GM12874 (cell line): ENCODE measurements around the gene ACO2.

Source experiments
- TF ChIP-seq, protein P1 (sequence below): IDR thresholded peaks from 2 replicates; pipeline ENCODE4 v1.5.1; 2011; ENCODE audit warnings: low read depth, mild to moderate bottlenecking, control low read depth, low read length, moderate library complexity; ENCODE audit not compliant: insufficient read depth

ACO2 gene

GRCh38 chr22:41488596-41489385, 19.9 kb downstream of the ACO2 start:
- TF ChIP-seq, protein P1, sequence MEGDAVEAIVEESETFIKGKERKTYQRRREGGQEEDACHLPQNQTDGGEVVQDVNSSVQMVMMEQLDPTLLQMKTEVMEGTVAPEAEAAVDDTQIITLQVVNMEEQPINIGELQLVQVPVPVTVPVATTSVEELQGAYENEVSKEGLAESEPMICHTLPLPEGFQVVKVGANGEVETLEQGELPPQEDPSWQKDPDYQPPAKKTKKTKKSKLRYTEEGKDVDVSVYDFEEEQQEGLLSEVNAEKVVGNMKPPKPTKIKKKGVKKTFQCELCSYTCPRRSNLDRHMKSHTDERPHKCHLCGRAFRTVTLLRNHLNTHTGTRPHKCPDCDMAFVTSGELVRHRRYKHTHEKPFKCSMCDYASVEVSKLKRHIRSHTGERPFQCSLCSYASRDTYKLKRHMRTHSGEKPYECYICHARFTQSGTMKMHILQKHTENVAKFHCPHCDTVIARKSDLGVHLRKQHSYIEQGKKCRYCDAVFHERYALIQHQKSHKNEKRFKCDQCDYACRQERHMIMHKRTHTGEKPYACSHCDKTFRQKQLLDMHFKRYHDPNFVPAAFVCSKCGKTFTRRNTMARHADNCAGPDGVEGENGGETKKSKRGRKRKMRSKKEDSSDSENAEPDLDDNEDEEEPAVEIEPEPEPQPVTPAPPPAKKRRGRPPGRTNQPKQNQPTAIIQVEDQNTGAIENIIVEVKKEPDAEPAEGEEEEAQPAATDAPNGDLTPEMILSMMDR = no peak

GRCh38 chr22:41491374-41492100, 22.6 kb downstream of the ACO2 start:
- TF ChIP-seq, protein P1 = no peak

GRCh38 chr22:41498303-41498835, 29.5 kb downstream of the ACO2 start:
- TF ChIP-seq, protein P1 = no peak

DNA sequence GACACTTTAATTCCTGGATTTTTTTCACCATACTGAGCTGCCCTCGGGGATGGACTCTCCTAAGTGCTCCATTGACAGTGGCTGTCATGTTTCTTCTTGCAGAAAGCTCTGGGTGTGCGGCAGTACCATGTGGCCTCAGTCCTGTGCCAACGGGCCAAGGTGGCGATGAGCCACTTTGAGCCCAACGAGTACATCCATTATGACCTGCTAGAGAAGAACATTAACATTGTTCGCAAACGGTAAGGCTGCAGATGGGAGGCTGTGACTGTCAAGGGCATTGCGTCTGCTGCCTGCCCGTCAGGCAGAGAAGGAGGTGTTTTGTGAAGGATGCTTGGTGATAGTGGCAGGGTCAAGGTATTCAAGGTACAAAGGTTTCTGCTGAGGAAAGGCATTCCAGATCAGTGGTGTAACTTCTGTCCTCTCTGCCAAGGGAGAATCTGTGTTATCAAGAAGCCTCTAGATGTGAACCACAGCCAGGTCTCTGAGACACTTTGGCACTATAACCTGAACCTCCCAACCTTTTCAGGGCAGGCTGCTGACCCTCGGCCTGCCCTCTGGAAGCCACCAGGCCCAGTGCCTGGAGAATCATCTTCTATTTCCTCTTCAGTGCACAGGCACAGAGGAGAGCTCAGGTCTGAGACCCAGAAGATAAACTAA, 30.8 kb downstream of the ACO2 start:
- TF ChIP-seq, protein P1 = no peak

GRCh38 chr22:41500303-41500702, 31.4 kb downstream of the ACO2 start:
- TF ChIP-seq, protein P1 = no peak

DNA sequence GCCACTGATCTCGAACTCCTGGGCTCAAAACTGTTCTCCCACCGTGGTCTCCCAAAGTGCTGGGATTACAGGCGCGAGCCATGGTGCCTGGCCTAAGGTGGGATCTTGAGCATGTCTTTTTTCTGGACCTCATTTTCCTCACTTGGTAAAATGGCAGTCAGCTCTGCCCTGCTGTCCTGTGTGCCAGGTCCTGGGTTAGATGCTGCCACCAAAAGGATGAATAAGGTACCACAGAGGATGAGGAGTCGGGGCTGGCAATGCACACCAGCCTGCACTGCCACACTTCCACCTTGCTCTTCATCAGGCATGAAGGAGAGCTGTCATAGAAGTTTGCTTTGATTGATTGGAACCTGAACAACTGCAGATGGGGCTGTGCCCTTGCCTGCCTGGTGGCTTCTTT, 32.3 kb downstream of the ACO2 start:
- TF ChIP-seq, protein P1 = peak; percentile 43; the same call in 1 of the 2 replicates

DNA sequence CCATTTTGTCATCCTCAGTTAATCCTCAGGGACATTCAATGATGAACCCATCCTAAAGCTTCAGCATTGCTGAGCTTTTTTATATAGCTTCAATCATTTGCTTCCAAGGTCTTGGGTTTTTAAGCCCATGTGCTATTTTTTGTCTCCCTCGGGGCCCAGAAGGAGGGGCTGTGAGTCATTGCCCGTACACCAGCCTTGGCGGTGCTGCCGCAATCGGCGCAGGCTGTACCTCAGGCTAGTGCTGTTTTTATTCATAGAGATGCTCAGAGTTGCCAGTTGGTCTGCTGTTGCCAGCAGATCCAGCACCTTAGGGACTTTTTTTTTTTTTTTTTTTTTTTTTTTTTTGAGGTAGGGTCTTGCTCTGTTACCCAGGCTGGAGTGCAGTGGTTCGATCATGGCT, 35.5 kb downstream of the ACO2 start:
- TF ChIP-seq, protein P1 = no peak
